22Rv1 (cell line): ENCODE measurements around the gene CFAP68.
A peak's percentile ranks its signal among the peaks of the same experiment; 100 is the strongest.

ENCODE experiments used
- ZFX ChIP-seq: fragments of 450-650 bp; IDR thresholded peaks from 2 replicates; pipeline ENCODE4 v1.6.1; 2017; ENCODE audit warnings: antibody characterized with exemption, borderline replicate concordance
- TF ChIP-seq, protein P1 (sequence below): fragments of 450-650 bp; IDR thresholded peaks from 2 replicates; pipeline ENCODE4 v1.5.1; 2017; ENCODE audit warnings: mild to moderate bottlenecking

DNA sequence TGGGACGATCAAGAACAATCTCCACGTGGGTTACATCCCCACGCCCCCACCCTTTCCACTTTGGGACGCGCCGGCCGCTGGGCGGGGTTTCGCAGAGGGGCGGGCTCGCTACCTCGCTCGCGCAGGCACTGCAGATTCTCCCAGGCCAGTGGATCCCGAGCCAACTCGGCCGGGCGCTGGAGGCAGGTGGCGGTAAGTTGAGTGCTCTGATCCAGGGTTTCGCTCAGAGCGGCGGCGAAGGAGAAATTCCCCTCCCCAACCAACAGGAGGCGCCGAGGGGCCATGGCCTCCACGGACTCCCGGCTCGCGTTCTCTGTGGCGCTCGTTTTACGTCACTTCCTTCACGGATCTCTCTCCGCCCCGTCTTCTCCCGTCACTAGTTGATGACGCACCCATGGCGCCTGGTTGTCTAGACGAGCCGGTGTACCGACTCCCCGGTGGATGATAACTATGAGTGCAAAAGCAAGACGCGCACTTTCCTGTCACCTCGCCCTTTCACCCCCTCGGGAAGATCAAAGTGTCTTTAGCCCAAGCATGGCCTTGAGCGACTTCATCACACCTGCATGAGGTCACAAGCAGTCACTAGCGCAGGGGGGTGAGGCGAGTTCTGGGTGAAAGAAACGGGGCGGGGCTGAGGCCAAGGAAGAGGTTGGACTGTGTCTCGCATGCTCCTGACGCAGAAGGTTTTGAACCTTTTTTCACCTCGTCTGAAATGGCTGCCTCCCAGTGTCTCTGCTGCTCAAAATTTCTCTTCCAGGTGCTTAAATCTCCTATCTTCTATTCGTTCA, at the start of gene CFAP68, which contains the start of gene FDXACB1:
- TF ChIP-seq, protein P1, sequence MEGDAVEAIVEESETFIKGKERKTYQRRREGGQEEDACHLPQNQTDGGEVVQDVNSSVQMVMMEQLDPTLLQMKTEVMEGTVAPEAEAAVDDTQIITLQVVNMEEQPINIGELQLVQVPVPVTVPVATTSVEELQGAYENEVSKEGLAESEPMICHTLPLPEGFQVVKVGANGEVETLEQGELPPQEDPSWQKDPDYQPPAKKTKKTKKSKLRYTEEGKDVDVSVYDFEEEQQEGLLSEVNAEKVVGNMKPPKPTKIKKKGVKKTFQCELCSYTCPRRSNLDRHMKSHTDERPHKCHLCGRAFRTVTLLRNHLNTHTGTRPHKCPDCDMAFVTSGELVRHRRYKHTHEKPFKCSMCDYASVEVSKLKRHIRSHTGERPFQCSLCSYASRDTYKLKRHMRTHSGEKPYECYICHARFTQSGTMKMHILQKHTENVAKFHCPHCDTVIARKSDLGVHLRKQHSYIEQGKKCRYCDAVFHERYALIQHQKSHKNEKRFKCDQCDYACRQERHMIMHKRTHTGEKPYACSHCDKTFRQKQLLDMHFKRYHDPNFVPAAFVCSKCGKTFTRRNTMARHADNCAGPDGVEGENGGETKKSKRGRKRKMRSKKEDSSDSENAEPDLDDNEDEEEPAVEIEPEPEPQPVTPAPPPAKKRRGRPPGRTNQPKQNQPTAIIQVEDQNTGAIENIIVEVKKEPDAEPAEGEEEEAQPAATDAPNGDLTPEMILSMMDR, result peak; percentile 95
- TF ChIP-seq ZFX, result no peak
